GM19240 (cell line): ENCODE results near the gene IRGC.
"Not testable (repeated sequence)": the region's sequence is repeated elsewhere in the genome, so short reads cannot be mapped to it uniquely, and the experiment has no call there.

Source experiments
- DNase-seq: peaks from one replicate; pipeline ENCODE4 v3.0.0; 2011; ENCODE audit warnings: low spot score; ENCODE audit not compliant: insufficient read length

IRGC gene

DNA sequence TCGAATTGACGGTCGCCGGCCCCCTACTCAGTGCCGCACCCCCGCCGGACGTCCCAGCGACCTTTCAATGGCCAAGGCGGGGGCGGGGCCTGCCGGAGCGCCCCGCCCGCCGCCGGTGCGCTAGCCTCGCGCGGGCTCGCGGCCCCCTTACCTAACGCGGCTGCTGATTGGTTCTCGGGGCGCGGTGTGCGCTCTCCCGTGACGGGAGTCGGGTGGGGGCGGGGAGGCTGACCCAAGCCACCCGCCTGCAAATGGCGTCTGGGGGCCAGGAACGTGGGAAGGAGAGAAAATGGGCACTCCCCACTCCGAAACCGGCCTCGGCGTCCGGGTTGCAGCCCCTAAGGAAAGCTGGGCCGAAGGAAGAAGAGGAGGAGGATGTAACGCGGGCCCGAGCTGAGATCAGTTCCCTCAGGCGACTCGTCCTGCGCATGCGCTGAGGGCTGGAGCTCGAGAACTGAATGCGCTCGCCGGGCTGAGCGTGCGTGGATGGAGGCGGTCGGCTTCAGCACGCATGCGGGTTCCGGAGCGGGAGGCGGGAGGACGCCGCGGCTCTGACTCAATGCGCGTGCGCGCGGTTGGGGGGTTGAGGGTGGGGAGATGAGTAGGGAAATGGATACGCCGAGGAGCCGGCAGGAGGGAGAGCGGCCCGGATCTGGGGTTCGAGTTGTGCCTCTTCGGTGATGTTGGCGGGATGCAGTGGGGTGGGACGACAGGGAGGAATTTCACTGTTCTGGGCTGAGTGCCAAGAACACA, 38.8 kb downstream of the IRGC start, which contains the start of gene SMG9:
Gene SMG9 (minus strand): TSS at position 460 of the 753 bp plus-strand sequence. CDS start 4,221 bp downstream, outside the sequence.
- no peak for DNase-seq

DNA sequence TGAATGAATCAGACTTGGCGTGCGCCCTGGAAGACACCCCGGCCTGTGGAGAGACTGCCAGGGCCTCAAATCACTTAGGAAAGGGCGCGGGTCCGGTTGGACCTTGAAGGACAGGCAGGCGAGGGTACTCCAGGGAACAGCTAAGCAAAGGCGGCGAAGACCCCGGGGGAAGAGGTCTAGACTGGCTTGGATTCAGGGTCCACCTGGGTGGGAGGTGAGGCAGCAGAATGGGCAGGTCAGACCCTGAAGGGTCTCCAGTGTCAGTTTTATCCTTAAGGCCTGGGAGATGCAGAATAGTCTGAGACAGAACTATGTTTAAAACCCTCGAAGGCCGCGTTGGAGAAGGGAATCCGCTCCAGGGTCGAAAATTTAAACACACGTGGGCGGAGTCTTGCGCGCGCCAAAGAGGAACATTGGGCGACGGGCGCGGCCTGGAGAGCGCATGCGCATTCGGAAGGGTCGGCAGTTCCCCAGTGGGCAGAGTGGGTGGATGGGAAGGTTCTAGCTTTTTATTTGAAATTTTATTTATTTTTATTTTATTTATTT, 39.5 kb downstream of the IRGC start:
- no peak for DNase-seq

DNA sequence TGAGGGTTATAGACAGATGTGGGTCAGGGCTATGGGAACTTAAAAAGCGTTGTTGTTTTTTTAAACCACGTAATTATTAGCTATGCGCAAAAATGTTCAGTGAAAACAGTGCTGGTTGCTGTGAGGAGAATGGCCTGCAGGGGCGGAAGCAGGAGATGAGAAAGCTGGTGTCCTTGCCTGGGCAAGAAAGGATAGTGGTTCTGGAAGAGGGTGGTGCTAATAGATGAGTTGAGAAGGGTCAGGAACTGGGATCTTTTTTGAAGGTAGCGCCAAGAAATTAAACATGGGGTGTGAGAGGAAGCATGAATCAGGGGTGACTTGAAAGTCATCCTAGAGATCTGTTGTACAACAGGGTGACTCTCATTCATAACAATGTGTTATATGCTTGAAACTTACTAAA, 43.6 kb downstream of the IRGC start:
- no peak for DNase-seq

DNA sequence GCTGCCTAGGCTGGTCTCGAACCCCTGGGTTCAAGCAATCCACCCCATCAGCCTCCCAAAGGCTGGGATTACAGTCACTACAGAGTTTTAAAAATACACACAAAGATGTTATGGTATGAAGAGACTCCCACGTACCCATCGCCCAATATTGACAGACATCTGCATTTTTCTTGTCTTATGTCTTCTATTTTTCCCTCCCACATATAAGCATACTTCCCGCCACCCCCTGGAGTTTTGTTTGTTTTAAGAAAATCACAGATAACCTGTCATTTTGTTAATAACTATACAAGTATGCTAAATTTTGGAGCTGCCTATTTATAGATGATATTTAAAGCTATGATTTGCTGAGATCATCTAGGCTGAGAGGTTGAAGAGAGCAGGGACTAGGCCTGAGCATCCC, 45.1 kb downstream of the IRGC start:
- no peak for DNase-seq

DNA sequence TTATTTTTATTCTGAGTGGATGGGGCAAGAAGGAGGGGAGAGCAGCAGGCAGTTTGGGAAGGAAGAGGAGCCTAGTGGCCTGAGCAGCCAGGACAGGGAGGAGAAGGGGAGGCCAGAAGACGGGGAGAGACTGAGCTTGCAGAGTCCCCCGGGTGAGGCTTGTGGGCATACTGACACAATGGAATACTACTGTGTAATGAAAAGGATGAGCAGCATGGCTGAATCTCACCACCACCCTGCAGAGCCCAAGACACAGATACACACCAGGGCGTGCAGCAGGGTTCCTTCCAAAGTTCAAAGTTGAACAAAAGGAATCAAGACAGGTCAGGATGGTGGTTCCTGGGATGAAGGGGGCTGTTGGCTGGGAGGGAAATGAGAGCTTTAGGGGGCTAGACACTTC, 46.9 kb downstream of the IRGC start:
- no peak for DNase-seq

DNA sequence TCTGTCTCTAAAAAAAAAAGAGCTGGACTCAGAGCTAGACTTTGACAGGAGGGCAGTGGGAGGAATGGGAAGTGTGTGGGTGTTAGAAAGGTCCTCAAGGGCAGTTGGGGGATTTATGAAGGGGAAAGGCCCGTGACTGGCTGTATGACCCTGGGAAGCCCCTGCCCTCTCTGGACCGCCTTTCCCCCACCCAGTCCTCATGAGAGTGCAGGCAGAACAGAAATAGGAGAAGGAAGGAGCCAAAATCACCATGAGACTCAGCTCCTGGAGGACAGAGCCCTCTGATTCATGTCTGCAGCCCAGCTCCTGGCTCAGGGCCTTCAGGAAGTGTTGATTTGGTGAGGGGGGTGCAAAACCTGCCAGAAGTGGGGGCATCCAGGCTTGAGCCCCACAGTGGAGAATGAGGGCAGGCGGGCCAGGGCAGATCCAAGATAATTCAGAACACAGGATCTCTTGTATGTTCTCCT, 47.6 kb downstream of the IRGC start:
- no peak for DNase-seq

DNA sequence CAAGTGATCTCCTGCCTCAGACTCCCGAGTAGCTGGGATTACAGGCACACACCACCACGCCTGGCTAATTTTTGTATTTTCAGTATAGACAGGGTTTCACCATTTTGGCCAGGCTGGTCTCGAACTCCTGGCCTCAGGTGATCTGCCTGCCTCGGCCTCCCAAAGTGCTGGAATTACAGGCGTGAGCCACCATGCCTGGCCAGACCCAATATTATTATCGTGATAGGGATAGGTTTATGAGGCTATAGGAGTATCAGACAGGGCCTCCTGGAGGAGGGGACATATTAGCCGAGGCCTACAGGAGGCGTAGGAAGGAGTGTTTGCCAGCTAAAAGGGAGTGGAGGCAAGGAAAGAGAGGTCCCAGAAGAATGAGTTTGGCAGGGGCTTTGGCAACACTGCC, 48.8 kb downstream of the IRGC start:
- DNase-seq: not testable (repeated sequence)

DNA sequence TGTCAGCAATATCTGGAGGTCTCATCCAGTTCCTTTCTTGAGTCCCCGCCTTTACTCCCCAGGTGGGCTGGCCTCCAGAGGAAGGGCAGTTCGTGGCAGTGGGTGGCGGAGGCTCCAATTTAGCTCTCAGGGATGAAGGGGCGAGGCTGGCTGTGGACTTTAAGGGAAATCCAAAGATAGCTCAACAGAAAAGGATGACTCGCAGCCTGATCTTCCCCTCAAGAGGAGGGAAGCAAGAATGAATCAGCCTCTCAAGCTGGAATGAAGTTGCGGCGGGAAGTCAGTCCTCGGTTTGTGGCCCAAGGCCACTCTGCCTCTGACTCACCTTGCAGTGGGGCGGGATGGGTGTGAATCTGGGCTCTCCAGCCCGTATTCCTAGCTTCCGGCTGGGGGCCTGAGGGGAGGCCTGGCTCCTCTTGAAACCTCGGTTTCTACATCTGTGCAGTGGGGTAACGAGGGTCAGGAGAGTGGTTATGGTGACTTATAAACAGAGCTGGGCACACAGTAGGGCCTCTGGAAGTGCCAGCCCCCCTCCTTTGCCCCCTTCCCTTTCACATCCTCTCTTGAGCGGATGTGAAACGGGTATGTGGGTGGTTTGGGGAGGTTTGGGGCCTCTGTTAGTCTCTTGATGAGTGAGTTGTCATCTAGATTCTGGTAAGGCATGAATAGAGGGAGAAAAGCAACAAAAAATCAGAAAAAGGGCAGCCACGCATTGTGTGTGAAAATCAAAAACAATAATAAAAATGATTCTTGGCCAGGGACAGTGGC, 49.4 kb downstream of the IRGC start:
- no peak for DNase-seq

DNA sequence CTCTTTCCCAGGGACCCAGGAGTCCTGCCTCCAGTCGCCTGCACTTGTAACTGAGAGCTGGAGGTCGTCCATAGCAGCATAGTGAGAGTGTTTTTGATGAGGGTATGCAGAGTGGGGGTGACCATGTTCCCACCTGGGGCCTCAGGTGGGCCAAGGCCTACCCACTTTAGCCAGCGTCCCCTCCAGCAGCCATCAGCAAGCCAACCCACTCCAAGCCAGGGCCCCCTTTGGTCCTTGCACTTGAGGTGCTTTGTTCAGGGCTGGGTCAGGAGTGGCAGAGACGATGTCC, 50.8 kb downstream of the IRGC start:
- DNase-seq: no peak

DNA sequence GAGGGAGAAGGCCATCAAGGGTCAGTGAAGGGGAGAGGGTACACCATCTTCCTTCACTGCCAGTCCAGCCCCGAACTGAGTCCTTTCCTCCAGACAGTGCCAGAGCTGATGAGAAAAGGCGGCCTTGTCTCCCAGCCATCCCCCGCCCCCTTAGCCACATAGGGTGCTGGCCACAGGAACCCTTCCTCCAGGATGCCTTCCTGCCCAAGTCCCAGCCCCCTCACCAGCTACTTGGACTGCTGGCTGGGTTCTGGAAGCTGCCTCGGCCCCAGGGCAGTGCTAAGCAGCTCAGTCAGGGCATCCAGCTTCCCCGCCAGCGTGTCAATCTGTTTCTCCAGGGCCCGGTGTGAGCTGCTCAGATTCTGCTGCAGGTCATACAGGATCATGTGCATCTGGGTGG, 51.4 kb downstream of the IRGC start:
- DNase-seq: no peak

DNA sequence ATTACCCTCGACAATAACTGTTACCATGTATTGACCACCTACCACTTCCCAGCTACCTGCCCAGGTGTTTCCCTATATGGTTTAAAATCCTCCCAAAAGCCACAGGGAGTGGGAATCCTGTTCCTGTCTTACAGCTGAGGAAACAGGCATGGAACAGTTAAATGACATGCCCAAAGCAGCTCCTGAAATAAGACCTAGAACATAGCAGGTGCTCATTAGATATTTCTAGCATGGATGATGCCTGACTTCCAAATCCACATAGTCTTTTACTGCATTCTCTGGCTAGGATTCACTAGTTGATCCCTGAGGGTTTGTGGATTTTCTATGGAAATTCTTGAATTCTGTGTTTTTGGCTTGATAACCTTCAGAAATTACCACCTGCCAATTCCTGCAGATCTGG, 51.9 kb downstream of the IRGC start:
- DNase-seq: no peak

DNA sequence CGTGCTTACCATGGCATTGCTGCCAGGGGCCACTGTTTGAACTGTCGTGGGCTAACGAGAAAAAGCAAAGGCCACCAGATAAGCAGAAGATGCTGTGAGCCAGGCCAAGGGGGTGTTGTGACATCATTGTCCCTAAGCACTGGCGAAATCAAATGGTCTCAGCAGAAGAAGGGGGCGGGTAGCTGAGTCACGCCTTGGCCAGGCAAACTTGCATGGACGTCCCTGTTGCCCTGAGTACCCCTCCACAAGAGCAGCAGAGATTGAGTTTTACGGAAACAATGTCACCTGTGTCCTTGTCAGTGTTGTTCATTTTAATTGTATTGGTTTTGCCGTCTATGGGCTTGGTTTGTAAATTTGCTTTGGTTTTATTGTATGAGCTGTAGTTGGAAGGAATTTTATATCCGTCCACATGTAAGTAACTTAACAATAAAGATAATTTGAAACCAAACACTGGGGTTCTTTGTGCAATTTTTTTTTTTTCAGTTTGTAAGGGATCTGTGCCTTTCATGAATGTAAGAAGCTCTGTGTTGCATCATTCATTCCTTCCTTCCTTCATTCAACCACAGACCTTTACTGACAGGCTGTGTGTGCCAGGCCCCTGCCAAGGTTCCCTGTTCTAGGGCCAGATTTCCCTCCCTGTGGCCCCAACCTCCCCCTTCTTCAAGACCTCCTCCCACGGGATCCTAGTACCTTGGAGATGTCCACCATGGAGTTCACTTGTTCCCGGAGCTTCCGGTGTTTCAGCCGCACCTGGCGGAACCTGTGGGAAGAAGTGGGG, 52.6 kb downstream of the IRGC start:
- DNase-seq: no peak

DNA sequence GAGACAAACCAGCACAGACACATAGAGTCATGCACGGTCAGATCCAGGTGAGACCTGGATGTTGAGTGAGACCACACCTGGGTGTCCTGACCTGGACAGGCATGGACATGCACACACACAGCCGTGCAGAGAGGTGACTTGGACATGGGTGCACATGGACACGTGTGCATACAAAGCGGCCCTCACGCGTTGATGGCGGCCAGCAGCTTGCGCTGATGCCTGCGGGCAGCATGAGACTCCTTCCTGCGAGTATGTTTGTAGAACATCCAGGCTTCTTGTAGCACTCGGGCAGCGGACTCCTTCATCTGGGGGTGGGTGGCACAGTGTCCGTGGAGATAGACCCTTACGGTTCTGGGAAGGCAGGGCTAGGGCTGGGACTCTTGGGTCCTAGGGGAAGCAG, 53.4 kb downstream of the IRGC start:
- no peak for DNase-seq
